Liver (tissue), 9 donors: ENCODE data around the gene STIM1. TPM values are rescaled to one million over a fixed set of nuclear protein-coding genes. Genes with fewer than 3 reads are reported as not detected.

Experiments
- DNase-seq: peaks from one replicate; pipeline ENCODE4 v3.0.0-alpha.2; 2017; ENCODE audit warnings: low spot score
- H3K27ac ChIP-seq, 2 donors: one replicate each; pipeline ENCODE4 v1.7.0; 2013; ENCODE audit warnings: inconsistent platforms in 2 of 2, low read length in 2 of 2, control low read depth in 1 of 2, low read depth in 1 of 2, mild to moderate bottlenecking in 1 of 2
- H3K27me3 ChIP-seq, 4 donors: one replicate each; pipeline versions ENCODE4 v1.6.1 to v1.7.0; 2013; ENCODE audit warnings: low read length in 3 of 4, inconsistent platforms in 1 of 4, mild to moderate bottlenecking in 1 of 4, moderate library complexity in 1 of 4; ENCODE audit not compliant: control insufficient read depth in 4 of 4, insufficient read depth in 4 of 4
- H3K36me3 ChIP-seq, 4 donors: one replicate each; pipeline versions ENCODE4 v1.6.1 to v1.7.0; 2013; ENCODE audit warnings: low read length in 3 of 4, mild to moderate bottlenecking in 3 of 4, low read depth in 1 of 4, moderate library complexity in 1 of 4; ENCODE audit not compliant: control insufficient read depth in 4 of 4, insufficient read depth in 3 of 4
- H3K4me1 ChIP-seq, 4 donors: one replicate each; pipeline versions ENCODE4 v1.6.1 to v1.7.0; 2013; ENCODE audit warnings: low read length in 3 of 4, mild to moderate bottlenecking in 3 of 4, moderate library complexity in 1 of 4; ENCODE audit not compliant: control insufficient read depth in 4 of 4, insufficient read depth in 4 of 4
- H3K4me3 ChIP-seq, 3 donors: one replicate each; pipeline versions ENCODE4 v1.6.1 to v1.7.0; 2013; ENCODE audit warnings: low read length in 3 of 3, control low read depth in 1 of 3, low read depth in 1 of 3, mild to moderate bottlenecking in 1 of 3
- H3K9ac ChIP-seq, 2 donors: one replicate each; pipeline ENCODE4 v1.7.0; 2013; ENCODE audit warnings: low read length in 2 of 2, mild to moderate bottlenecking in 2 of 2, moderate library complexity in 2 of 2, control low read depth in 1 of 2, low read depth in 1 of 2
- H3K9me3 ChIP-seq, 4 donors: one replicate each; pipeline versions ENCODE4 v1.6.1 to v1.7.0; 2013; ENCODE audit warnings: low read length in 3 of 4; ENCODE audit not compliant: control insufficient read depth in 4 of 4
- EGR1 ChIP-seq, 2 donors: IDR thresholded peaks; 2 replicates each; pipeline ENCODE4 v1.6.1; 2016 to 2018; ENCODE audit warnings: antibody characterized with exemption in 2 of 2, low read depth in 2 of 2
- FOXA1 ChIP-seq: IDR thresholded peaks from 2 replicates; pipeline ENCODE4 v1.6.1; 2016; ENCODE audit warnings: antibody characterized with exemption
- GABPA ChIP-seq, 2 donors: IDR thresholded peaks in 1 of 2; conservative IDR thresholded peaks in 1 of 2; 2 replicates each; pipeline ENCODE4 v1.6.1; 2016; ENCODE audit warnings: antibody characterized with exemption in 2 of 2, mild to moderate bottlenecking in 1 of 2, moderate library complexity in 1 of 2
- HNF4A ChIP-seq, 2 donors: conservative IDR thresholded peaks; 2 replicates each; pipeline ENCODE4 v1.6.1; 2016; ENCODE audit warnings: antibody characterized with exemption in 2 of 2, mild to moderate bottlenecking in 2 of 2
- HNF4G ChIP-seq: IDR thresholded peaks from 2 replicates; pipeline ENCODE4 v1.6.1; 2016; ENCODE audit warnings: antibody characterized with exemption
- JUND ChIP-seq, 2 donors: IDR thresholded peaks; 2 replicates each; pipeline ENCODE4 v1.6.1; 2016; ENCODE audit warnings: antibody characterized with exemption in 2 of 2
- MAX ChIP-seq: IDR thresholded peaks from 2 replicates; pipeline ENCODE4 v1.6.1; 2016; ENCODE audit warnings: antibody characterized with exemption
- NR2F2 ChIP-seq: IDR thresholded peaks from 2 replicates; pipeline ENCODE4 v1.6.1; 2016; ENCODE audit warnings: antibody characterized with exemption
- RAD21 ChIP-seq, 2 donors: IDR thresholded peaks; 2 replicates each; pipeline ENCODE4 v1.6.1; 2016; ENCODE audit warnings: antibody characterized with exemption in 2 of 2, mild to moderate bottlenecking in 2 of 2
- RXRA ChIP-seq, 2 donors: IDR thresholded peaks; 2 replicates each; pipeline ENCODE4 v1.6.1; 2017 to 2018; ENCODE audit warnings: antibody characterized with exemption in 2 of 2, mild to moderate bottlenecking in 1 of 2
- TAF1 ChIP-seq: conservative IDR thresholded peaks from 2 replicates; pipeline ENCODE4 v1.6.1; 2016; ENCODE audit warnings: antibody characterized with exemption, mild to moderate bottlenecking
- YY1 ChIP-seq: IDR thresholded peaks from 2 replicates; pipeline ENCODE4 v1.6.1; 2016; ENCODE audit warnings: antibody characterized with exemption, mild to moderate bottlenecking
- ZBTB33 ChIP-seq: IDR thresholded peaks from 2 replicates; pipeline ENCODE4 v1.6.1; 2016; ENCODE audit warnings: antibody characterized with exemption
- WGBS: extraction: QIAGEN DNeasy Blood & Tissue Kit; methylation state at CpG from one replicate; pipeline ENCODE4 v1.1.7; 2013; 5-methylcytosine and 5-hydroxymethylcytosine counted together
- polyA plus RNA-seq, 2 donors: library from polyadenylated mRNA; stranded (reverse) in 1 of 2; unstranded in 1 of 2; fragments of 200-250 nt in 1 of 2; fragments of >200 nt in 1 of 2; fragmentation: Nextera tagmentation in 1 of 2; extraction: Ambion mirVana in 1 of 2; gene quantifications; one replicate each; pipeline versions ENCODE4 v1.2.1 to v1.2.3, GENCODE V29; 2013 to 2015
- total RNA-seq, 2 donors: library from RNA; depleted of rRNA; stranded (reverse); fragments of >200 nt; gene quantifications; one replicate each; pipeline ENCODE4 v1.2.3, GENCODE V29; 2014
- TF ChIP-seq, protein P1 (sequence below): IDR thresholded peaks from 2 replicates; pipeline ENCODE4 v1.6.1; 2016; ENCODE audit warnings: antibody characterized with exemption, mild to moderate bottlenecking
- TF ChIP-seq, protein P2 (sequence below): fragments of 150-350 bp; IDR thresholded peaks from 2 replicates; pipeline ENCODE4 v1.5.1; 2017; ENCODE audit warnings: improper control_type of control experiment, low read depth, low read length; ENCODE audit not compliant: missing input control
- TF ChIP-seq, protein P3 (sequence below): IDR thresholded peaks from 2 replicates; pipeline ENCODE4 v1.6.1; 2016; ENCODE audit warnings: antibody characterized with exemption
- donor health status: healthy.
- donor health status: healthy.
- donor health status: healthy.
- donor health status: healthy.
- donor health status: healthy.

The STIM1 gene
- total and polyA plus RNA-seq, 4 donors, result 19.7 to 42.9 (median 25.1) TPM

- DNase-seq, result no peak
- H3K9ac ChIP-seq, result peak overlapping the region in 1 of 2 donors; percentile 50
- H3K9me3 ChIP-seq, result no peaks in the 10 kb centered on the region
- no peak overlapping the region for H3K4me3 ChIP-seq
- TF ChIP-seq JUND (IDR thresholded peaks at IDR 0.05) (no peak), NR2F2 (no peak), GABPA (IDR thresholded peaks at IDR 0.05 in 1 of 2, conservative IDR thresholded peaks at IDR 0.05 in 1 of 2) (no peak), EGR1 (IDR thresholded peaks at IDR 0.05; ENCODE audit: low read depth in 2 of 2) (no peak), ZBTB33 (no peak), FOXA1 (no peak), RXRA (IDR thresholded peaks at IDR 0.05) (no peak)
- TF ChIP-seq, protein P1, sequence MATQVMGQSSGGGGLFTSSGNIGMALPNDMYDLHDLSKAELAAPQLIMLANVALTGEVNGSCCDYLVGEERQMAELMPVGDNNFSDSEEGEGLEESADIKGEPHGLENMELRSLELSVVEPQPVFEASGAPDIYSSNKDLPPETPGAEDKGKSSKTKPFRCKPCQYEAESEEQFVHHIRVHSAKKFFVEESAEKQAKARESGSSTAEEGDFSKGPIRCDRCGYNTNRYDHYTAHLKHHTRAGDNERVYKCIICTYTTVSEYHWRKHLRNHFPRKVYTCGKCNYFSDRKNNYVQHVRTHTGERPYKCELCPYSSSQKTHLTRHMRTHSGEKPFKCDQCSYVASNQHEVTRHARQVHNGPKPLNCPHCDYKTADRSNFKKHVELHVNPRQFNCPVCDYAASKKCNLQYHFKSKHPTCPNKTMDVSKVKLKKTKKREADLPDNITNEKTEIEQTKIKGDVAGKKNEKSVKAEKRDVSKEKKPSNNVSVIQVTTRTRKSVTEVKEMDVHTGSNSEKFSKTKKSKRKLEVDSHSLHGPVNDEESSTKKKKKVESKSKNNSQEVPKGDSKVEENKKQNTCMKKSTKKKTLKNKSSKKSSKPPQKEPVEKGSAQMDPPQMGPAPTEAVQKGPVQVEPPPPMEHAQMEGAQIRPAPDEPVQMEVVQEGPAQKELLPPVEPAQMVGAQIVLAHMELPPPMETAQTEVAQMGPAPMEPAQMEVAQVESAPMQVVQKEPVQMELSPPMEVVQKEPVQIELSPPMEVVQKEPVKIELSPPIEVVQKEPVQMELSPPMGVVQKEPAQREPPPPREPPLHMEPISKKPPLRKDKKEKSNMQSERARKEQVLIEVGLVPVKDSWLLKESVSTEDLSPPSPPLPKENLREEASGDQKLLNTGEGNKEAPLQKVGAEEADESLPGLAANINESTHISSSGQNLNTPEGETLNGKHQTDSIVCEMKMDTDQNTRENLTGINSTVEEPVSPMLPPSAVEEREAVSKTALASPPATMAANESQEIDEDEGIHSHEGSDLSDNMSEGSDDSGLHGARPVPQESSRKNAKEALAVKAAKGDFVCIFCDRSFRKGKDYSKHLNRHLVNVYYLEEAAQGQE, result no peak
- TF ChIP-seq, protein P2, sequence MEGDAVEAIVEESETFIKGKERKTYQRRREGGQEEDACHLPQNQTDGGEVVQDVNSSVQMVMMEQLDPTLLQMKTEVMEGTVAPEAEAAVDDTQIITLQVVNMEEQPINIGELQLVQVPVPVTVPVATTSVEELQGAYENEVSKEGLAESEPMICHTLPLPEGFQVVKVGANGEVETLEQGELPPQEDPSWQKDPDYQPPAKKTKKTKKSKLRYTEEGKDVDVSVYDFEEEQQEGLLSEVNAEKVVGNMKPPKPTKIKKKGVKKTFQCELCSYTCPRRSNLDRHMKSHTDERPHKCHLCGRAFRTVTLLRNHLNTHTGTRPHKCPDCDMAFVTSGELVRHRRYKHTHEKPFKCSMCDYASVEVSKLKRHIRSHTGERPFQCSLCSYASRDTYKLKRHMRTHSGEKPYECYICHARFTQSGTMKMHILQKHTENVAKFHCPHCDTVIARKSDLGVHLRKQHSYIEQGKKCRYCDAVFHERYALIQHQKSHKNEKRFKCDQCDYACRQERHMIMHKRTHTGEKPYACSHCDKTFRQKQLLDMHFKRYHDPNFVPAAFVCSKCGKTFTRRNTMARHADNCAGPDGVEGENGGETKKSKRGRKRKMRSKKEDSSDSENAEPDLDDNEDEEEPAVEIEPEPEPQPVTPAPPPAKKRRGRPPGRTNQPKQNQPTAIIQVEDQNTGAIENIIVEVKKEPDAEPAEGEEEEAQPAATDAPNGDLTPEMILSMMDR, result no peak
- no peaks in the 10 kb centered on the region for H3K27me3 ChIP-seq
- 68% methylated on average over 11 of the region's 11 CpGs for WGBS
- H3K27ac ChIP-seq, result peak overlapping the region; percentile 63 to 96
- no peaks in the 10 kb centered on the region for H3K36me3 ChIP-seq
- peaks cover 13 to 41% (median 22%) of the 10 kb centered on the region in 4 donors for H3K4me1 ChIP-seq
These were observed 1.4 kb upstream of the STIM1 start for GRCh38 chr11:3853899-3854659.

GRCh38 chr11:3854660-3854976, 846 bp upstream of the STIM1 start:
- Histone ChIP-seq H3K9me3 (no peaks in the 10 kb centered on the region), H3K27me3 (no peaks in the 10 kb centered on the region), H3K27ac (peak overlapping the region; percentile 63 to 96), H3K9ac (peak overlapping the region in 1 of 2 donors; percentile 50), H3K4me3 (peak overlapping the region in 2 of 3 donors; percentile 21 to 95), H3K36me3 (no peaks in the 10 kb centered on the region), H3K4me1 (peaks cover 18 to 41% (median 27%) of the 10 kb centered on the region in 4 donors)
- DNase-seq, result no peak
- 20% methylated on average over 7 of the region's 7 CpGs for WGBS
- no peak for TF ChIP-seq FOXA1
- TF ChIP-seq RXRA (IDR thresholded peaks at IDR 0.05), result no peak
- no peak for TF ChIP-seq TAF1
- TF ChIP-seq NR2F2, result no peak
- TF ChIP-seq GABPA (IDR thresholded peaks at IDR 0.05 in 1 of 2, conservative IDR thresholded peaks at IDR 0.05 in 1 of 2), result no peak
- TF ChIP-seq JUND (IDR thresholded peaks at IDR 0.05), result no peak
- no peak for TF ChIP-seq HNF4G
- TF ChIP-seq EGR1 (IDR thresholded peaks at IDR 0.05; ENCODE audit: low read depth in 2 of 2), result no peak
- TF ChIP-seq YY1, result no peak
- TF ChIP-seq MAX, result no peak
- no peak for TF ChIP-seq RAD21 (IDR thresholded peaks at IDR 0.05)
- TF ChIP-seq, protein P3, sequence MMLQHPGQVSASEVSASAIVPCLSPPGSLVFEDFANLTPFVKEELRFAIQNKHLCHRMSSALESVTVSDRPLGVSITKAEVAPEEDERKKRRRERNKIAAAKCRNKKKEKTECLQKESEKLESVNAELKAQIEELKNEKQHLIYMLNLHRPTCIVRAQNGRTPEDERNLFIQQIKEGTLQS, result no peak
- TF ChIP-seq HNF4A (conservative IDR thresholded peaks at IDR 0.05), result no peak
- TF ChIP-seq, protein P2, result no peak
- TF ChIP-seq, protein P1, result no peak
